ENCODE measurements around the gene DOK3.

Gene DOK3

GRCh38 chr5:177484902-177485549 lies 24.6 kb downstream of the DOK3 start:
- no peak for DNase-seq

- DNase-seq = no peak
These were observed 25.4 kb downstream of the DOK3 start for GRCh38 chr5:177483994-177484901.

- no peak for DNase-seq
These were observed 26.6 kb downstream of the DOK3 start for GRCh38 chr5:177483042-177483441.

- DNase-seq = no peak
These were observed 27.2 kb downstream of the DOK3 start for GRCh38 chr5:177482359-177482795.

- DNase-seq = no peak
These were observed 29.9 kb downstream of the DOK3 start for GRCh38 chr5:177479774-177480173.

- peak in 4 of 56 donors; percentile 19 to 42 (median 30) for DNase-seq
These were observed 30.6 kb downstream of the DOK3 start for GRCh38 chr5:177478711-177479646.

GRCh38 chr5:177477701-177478477 lies 31.7 kb downstream of the DOK3 start:
- no peak for DNase-seq

- no peak for DNase-seq
These were observed 32.9 kb downstream of the DOK3 start for GRCh38 chr5:177476531-177477233.

GRCh38 chr5:177475563-177476427 lies 33.8 kb downstream of the DOK3 start:
- DNase-seq = peak in 8 of 56 donors; percentile 18 to 45 (median 33)

- DNase-seq = no peak
These were observed 34.6 kb downstream of the DOK3 start for GRCh38 chr5:177474846-177475562.

GRCh38 chr5:177474002-177474476 lies 35.6 kb downstream of the DOK3 start:
- no peak for DNase-seq

- DNase-seq = peak in 10 of 56 donors; percentile 15 to 61 (median 32)
These were observed 36.1 kb downstream of the DOK3 start, which contains the start of gene DBN1 for GRCh38 chr5:177473443-177474001. TSS of gene DBN1 (minus strand) at chr5:177473634. CDS start at chr5:177473521, 113 bp downstream.

- peak in 1 of 56 donors; percentile 32 for DNase-seq
These were observed 36.9 kb downstream of the DOK3 start for GRCh38 chr5:177472460-177473442.

GRCh38 chr5:177471610-177472356 lies 37.8 kb downstream of the DOK3 start:
- DNase-seq = no peak

GRCh38 chr5:177470759-177471536 lies 38.7 kb downstream of the DOK3 start:
- no peak for DNase-seq

Measured in nucleus accumbens (tissue), 56 donors.